GM12873 (cell line): ENCODE data around the gene PRICKLE4.

Experiments used
- TF ChIP-seq, protein P1 (sequence below): IDR thresholded peaks from 2 replicates; pipeline ENCODE4 v1.5.1; 2012; ENCODE audit warnings: low read depth, mild to moderate bottlenecking, moderate library complexity, low read length, control low read depth; ENCODE audit not compliant: insufficient read depth; ENCODE audit errors: missing control alignments

PRICKLE4 gene

DNA sequence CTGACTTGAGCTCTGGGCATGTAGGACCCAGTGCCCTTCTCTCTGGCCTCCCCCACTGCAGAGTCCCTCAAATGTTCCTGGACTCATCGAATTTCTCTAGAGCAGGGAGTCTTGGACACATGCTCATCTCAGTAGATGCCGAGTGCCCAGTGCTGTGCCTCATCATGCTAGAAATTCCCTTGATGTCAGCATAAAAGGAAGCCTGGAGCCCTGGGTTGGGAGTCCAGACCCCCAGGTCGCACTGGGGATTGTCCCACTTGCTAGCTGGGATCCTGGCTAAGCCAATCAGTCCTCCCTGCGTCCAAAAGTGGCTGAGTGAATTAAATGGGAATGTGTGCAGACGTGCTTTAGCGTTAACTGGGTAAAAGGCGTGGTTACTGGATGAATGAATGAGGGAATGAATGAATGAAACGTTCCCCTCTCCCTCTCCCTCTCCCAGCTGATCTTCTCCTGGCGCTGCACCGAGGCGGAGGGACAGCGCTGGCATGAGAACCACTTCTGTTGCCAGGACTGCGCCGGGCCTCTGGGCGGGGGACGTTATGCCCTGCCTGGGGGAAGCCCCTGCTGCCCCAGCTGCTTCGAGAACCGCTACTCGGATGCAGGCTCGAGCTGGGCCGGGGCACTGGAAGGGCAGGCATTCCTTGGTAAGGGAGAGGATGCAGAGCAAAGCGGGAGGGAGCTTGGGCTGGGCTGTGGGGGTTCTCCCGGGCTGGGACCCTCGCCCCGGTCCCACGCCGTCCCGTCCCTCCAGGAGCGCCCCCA is 5.3 kb downstream of the PRICKLE4 start:
- TF ChIP-seq, protein P1, sequence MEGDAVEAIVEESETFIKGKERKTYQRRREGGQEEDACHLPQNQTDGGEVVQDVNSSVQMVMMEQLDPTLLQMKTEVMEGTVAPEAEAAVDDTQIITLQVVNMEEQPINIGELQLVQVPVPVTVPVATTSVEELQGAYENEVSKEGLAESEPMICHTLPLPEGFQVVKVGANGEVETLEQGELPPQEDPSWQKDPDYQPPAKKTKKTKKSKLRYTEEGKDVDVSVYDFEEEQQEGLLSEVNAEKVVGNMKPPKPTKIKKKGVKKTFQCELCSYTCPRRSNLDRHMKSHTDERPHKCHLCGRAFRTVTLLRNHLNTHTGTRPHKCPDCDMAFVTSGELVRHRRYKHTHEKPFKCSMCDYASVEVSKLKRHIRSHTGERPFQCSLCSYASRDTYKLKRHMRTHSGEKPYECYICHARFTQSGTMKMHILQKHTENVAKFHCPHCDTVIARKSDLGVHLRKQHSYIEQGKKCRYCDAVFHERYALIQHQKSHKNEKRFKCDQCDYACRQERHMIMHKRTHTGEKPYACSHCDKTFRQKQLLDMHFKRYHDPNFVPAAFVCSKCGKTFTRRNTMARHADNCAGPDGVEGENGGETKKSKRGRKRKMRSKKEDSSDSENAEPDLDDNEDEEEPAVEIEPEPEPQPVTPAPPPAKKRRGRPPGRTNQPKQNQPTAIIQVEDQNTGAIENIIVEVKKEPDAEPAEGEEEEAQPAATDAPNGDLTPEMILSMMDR = no peak

DNA sequence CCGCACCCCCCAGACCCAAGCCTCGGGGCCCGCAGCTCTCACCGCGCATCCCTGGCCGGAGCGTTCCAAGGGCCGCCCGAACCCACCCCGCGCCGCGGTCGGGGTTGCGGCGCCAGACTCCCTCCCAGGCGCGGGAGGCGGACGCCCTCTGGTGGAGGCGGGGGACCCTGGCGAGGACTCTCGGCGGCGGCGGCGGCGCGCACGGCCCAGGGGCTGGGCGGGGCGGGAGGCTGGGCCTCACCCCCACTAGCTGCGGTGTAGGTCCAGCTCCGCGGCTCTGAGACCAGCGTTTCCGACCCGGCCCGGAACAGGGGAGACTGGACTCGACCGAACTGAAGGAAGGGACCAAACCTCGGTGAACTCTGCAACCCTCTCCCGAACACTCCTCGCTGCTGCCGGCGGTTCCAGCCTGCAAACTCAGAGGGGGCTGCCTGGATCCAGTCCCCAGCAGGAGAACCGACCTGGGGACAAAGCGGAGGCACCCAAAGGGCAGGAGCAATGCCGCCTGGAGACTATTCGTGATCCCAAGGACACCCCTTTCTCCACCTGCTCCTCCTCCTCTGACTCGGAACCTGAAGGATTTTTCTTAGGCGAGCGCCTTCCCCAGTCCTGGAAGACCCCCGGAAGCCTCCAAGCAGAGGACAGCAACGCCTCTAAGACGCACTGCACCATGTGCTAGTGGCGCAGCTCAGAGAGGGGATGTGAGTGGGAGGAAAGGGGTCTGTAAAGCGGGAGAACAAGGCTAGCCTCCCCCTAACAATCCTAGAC is 6.1 kb downstream of the PRICKLE4 start:
- TF ChIP-seq, protein P1 = peak; percentile 70

DNA sequence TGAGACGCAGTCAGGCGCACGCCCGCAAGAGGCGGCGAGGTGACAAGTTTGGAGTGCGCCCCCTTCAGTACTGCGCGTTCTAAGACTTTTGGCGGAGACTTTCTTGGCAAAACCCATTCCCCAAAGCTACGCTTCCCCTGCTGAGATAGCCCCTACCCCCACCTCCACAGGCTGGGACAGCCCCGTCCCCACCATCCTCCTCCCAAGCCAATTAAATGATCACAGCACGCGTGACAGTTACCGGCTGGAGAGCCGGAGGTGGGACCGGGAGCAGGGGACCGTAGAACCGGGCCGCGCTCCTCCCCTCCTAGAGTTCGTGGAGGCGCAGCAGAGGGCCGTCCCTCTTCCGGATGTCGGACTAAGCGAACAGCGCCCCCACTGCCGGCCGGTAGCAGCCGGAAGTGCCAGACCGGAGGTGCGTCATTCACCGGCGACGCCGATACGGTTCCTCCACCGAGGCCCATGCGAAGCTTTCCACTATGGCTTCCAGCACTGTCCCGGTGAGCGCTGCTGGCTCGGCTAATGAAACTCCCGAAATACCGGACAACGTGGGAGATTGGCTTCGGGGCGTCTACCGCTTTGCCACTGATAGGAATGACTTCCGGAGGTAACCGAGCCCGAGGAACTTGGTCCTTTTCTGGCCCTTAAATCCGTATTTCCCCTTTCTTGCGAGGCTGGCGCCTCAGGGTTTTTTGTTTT is 6.8 kb downstream of the PRICKLE4 start, which contains the start of gene TOMM6:
Gene TOMM6 (plus strand): TSS at position 476 of the 699 bp plus-strand sequence. CDS start 4 bp downstream, at position 480.
- TF ChIP-seq, protein P1 = peak; percentile 85

DNA sequence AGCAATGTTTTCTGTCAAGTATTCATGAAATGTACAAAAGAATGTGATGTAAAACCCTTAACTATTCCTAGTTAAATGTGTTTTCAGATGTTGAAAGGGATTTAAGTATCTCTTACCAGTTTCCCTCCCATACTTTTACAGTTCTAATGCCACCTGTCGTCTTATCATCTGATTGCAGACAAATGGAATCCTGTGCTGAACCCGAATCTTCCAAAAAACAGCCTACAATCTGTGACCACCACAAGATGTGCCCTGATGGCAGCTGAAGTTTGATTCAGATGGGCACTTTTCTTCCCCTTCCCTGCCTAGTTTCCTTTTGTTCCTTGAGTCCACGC is 8.8 kb downstream of the PRICKLE4 start:
- TF ChIP-seq, protein P1 = no peak

DNA sequence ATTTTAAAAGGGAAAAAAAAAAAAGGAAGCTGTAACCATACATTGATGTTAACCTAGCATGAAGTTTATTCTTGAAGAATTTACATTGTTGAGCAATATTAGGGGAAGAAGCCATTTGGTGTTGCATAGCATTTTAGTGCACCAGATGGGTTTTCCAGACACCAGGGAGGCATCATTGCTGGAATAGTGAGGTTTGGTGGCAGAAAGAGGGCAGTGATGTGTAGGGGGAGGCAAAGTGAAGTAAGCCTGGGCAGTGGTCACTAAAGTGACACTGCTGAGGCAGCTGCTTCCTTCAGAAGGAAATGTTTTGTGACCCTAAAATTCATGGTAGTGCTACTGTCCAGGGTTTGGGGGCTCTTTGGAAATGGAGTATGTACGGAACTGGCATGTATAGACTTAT is 9.5 kb downstream of the PRICKLE4 start:
- TF ChIP-seq, protein P1 = no peak

DNA sequence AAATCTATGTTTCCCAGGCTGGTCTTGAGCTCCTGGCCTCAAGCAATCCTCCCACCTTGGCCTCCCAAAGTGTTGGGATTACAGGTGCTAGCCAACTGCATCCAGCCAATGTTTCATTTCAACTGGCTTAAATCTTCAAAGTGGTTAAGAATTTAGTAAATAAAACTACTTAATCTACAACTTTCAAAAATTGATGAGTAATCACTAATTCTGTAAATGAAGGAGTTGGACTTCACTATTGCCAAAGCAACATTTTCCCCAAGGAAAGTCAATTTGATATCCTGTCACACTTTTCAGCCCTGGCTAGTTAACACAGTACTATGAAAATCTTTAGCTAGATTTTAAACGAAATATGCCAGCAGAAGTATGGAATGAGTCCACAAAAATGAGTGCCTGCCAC is 10.7 kb downstream of the PRICKLE4 start:
- TF ChIP-seq, protein P1 = no peak

DNA sequence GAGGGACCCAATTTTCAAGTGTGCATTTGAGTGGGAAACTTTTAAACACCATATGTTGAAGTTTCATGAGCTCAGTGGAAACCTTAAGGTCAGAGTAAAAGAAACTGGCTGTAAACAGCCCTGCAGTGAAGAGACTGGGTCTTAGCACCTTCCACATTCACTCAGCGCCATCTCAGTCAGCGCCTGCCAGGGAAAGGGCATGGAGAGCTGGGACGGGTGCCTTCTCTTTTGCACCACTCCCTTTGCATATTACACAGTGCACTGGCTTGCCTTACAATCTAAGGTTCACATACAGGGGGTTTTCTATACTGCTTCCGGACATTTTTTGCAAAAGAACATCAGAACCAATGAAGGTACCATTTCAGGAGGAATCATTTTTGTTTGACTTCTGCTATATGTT is 11.4 kb downstream of the PRICKLE4 start:
- TF ChIP-seq, protein P1 = no peak
